B cell (primary cell): Measurements from ENCODE around the gene CFAP54. TPM values are rescaled to one million over a fixed set of nuclear protein-coding genes. Genes with fewer than 3 reads are reported as not detected.

ENCODE experiments used
- ATAC-seq: fragments of 200-7000 bp; cut with Tn5 transposase; one replicate; pipeline ENCODE4 v1.10.0; 2021; ENCODE audit warnings: low read depth, mild to moderate bottlenecking, moderate number of reproducible peaks, moderate library complexity
- CTCF ChIA-PET: fragments of 350-600 bp; sonication (Branson Sonifier 250); formaldehyde crosslinking; loops from one replicate; lab custom pipeline; 2021; ENCODE audit warnings: antibody characterized with exemption, inconsistent platforms; lab: Charles Lee
- POLR2A ChIA-PET: fragments of 350-600 bp; sonication (Branson Sonifier 250); formaldehyde crosslinking; loops from one replicate; lab custom pipeline; 2021; ENCODE audit warnings: antibody characterized with exemption; lab: Charles Lee
- DNase-seq: peaks from one replicate; pipeline ENCODE4 v3.0.0; 2013
- H2AFZ ChIP-seq: 2 replicates; pipeline ENCODE4 v1.6.1; 2012; ENCODE audit warnings: mild to moderate bottlenecking, low read depth, low read length; ENCODE audit not compliant: insufficient read depth, poor library complexity, severe bottlenecking
- H3K27ac ChIP-seq, 2 donors: 1 replicate in 1 of 2; 2 replicates in 1 of 2; pipeline ENCODE4 v1.5.1; 2012 to 2013; ENCODE audit warnings: low read length in 2 of 2, mild to moderate bottlenecking in 2 of 2, moderate library complexity in 1 of 2
- H3K27me3 ChIP-seq, 4 experiments: fragments of 200-600 bp in 1 of 4; sonication (generic) in 1 of 4; replicated peaks in 1 of 4; 1 replicate in 2 of 4; 2 replicates in 2 of 4; pipeline versions ENCODE4 v1.6.1 to v1.7.0; 2013 to 2016; ENCODE audit warnings: low read length in 3 of 4, mild to moderate bottlenecking in 2 of 4, mixed read lengths in 1 of 4, moderate library complexity in 1 of 4; ENCODE audit not compliant: insufficient read depth in 4 of 4, control insufficient read depth in 3 of 4; ENCODE audit errors: control extremely low read depth in 1 of 4
- H3K36me3 ChIP-seq, 2 experiments: replicated peaks in 1 of 2; 1 replicate in 1 of 2; 2 replicates in 1 of 2; pipeline versions ENCODE4 v1.6.1 to v1.7.1; 2013; ENCODE audit warnings: low read length in 1 of 2; ENCODE audit not compliant: insufficient read depth in 2 of 2, control insufficient read depth in 1 of 2; ENCODE audit errors: control extremely low read depth in 1 of 2, extremely low read depth in 1 of 2
- H3K4me1 ChIP-seq, 2 donors: fragments of 200-600 bp in 1 of 2; sonication (generic) in 1 of 2; 1 replicate in 1 of 2; 2 replicates in 1 of 2; pipeline versions ENCODE4 v1.5.1 to v1.6.1; 2013 to 2017; ENCODE audit warnings: low read length in 2 of 2; ENCODE audit not compliant: control insufficient read depth in 2 of 2, insufficient read depth in 2 of 2
- H3K4me2 ChIP-seq: replicated peaks from 2 replicates; pipeline ENCODE3; 2012; ENCODE audit warnings: mild to moderate bottlenecking, low read depth, low read length; ENCODE audit not compliant: poor library complexity, severe bottlenecking
- H3K4me3 ChIP-seq, 5 experiments: fragments of 200-600 bp in 1 of 5; sonication (generic) in 1 of 5; 1 replicate in 3 of 5; 2 replicates in 2 of 5; pipeline versions ENCODE4 v1.5.1 to v1.7.0; 2011 to 2016; ENCODE audit warnings: low read length in 4 of 5, mild to moderate bottlenecking in 4 of 5, low read depth in 2 of 5, control low read depth in 1 of 5, moderate library complexity in 1 of 5; ENCODE audit not compliant: insufficient read depth in 1 of 5; ENCODE audit errors: control extremely low read depth in 1 of 5, extremely low read depth in 1 of 5
- H3K79me2 ChIP-seq: fragments of 200-600 bp; sonication (generic); one replicate; pipeline ENCODE4 v1.6.0; 2016; ENCODE audit warnings: low read length; ENCODE audit not compliant: control insufficient read depth, insufficient read depth
- H3K9ac ChIP-seq: fragments of 200-600 bp; sonication (generic); 2 replicates; pipeline ENCODE4 v1.6.1; 2017; ENCODE audit warnings: mild to moderate bottlenecking, low read length, moderate library complexity
- H3K9me3 ChIP-seq, 3 donors: one replicate each; pipeline versions ENCODE4 v1.6.1 to v1.7.1; 2013; ENCODE audit warnings: low read length in 2 of 3; ENCODE audit not compliant: control insufficient read depth in 2 of 3, insufficient read depth in 1 of 3; ENCODE audit errors: control extremely low read depth in 1 of 3
- H4K20me1 ChIP-seq: 2 replicates; pipeline ENCODE4 v1.6.0; 2012; ENCODE audit warnings: mild to moderate bottlenecking, low read length; ENCODE audit not compliant: insufficient read depth, control insufficient read depth, poor library complexity, severe bottlenecking
- H3K27ac Mint-ChIP-seq: one replicate; pipeline ENCODE4 v1.8.0; 2021; ENCODE audit warnings: mixed read lengths
- H3K27me3 Mint-ChIP-seq: one replicate; pipeline ENCODE4 v1.8.0; 2021; ENCODE audit warnings: mixed read lengths
- H3K4me1 Mint-ChIP-seq: one replicate; pipeline ENCODE4 v1.8.0; 2021; ENCODE audit warnings: mixed read lengths
- H3K4me3 Mint-ChIP-seq: one replicate; pipeline ENCODE4 v1.8.0; 2021; ENCODE audit warnings: mixed read lengths
- H3K9me3 Mint-ChIP-seq: one replicate; pipeline ENCODE4 v1.8.0; 2022; ENCODE audit warnings: mixed read lengths; ENCODE audit not compliant: insufficient read depth
- CTCF ChIP-seq: fragments of 200-600 bp; IDR thresholded peaks from one replicate; pipeline ENCODE4 v1.8.0; 2022; ENCODE audit warnings: antibody characterized with exemption, mild to moderate bottlenecking
- EZH2 ChIP-seq: IDR thresholded peaks from 2 replicates; pipeline ENCODE4 v1.6.1; 2012; ENCODE audit warnings: borderline replicate concordance, low read depth, mild to moderate bottlenecking, moderate library complexity, low read length; ENCODE audit not compliant: insufficient read depth, poor library complexity, severe bottlenecking
- WGBS: methylation state at CpG from one replicate; pipeline ENCODE4 v1.1.5; 2013; ENCODE audit warnings: missing lambda C conversion rate; ENCODE audit not compliant: insufficient coverage; 5-methylcytosine and 5-hydroxymethylcytosine counted together
- intact Hi-C: fragments of 100-400 bp; cut with micrococcal nuclease; formaldehyde crosslinking; loops from one replicate; pipeline ENCODE4 v1.10.0; 2022
- polyA plus RNA-seq: library from polyadenylated mRNA; depleted of rRNA; stranded (reverse); fragments of >200 nt; gene quantifications from 2 replicates; pipeline ENCODE4 v1.2.3, GENCODE V29; 2012
- total RNA-seq, 2 donors: library from RNA; stranded (reverse); fragments of 120-200 nt in 1 of 2; gene quantifications; 1 replicate in 1 of 2; 2 replicates in 1 of 2; pipeline versions ENCODE4 v1.2.3 to v1.2.4, GENCODE V29; 2013 to 2022

The CFAP54 gene
- total and polyA plus RNA-seq, 2 donors (not counting 1 experiment from before 2014, with no cell fraction given) = 0.12 to 0.76 TPM

GRCh38 chr12:96471368-96472050, 17.9 kb upstream of the CFAP54 start:
- ATAC-seq = no peak
- Histone ChIP-seq H3K27ac (no peak overlapping the region), H3K4me1 (no peaks in the 10 kb centered on the region), H3K27me3 (no peaks in the 10 kb centered on the region), H3K79me2 (no peaks in the 10 kb centered on the region), H3K9ac (no peak overlapping the region), H2AFZ (no peak overlapping the region), H3K9me3 (peaks cover 2 to 3% (median 3%) of the 10 kb centered on the region in 3 donors), H3K36me3 (no peaks in the 10 kb centered on the region), H3K4me2 (no peak overlapping the region), H3K4me3 (no peak overlapping the region), H4K20me1 (no peaks in the 10 kb centered on the region)
- TF ChIP-seq EZH2 (no peak), CTCF (no peak)
- intact Hi-C loops = no loop called here
- no peak overlapping the region for H3K4me3 Mint-ChIP-seq
- ChIA-PET CTCF (no interaction called here), POLR2A (no interaction called here)
- no peaks in the 10 kb centered on the region for H3K27me3 Mint-ChIP-seq
- no peak overlapping the region for H3K27ac Mint-ChIP-seq
- no peaks in the 10 kb centered on the region for H3K4me1 Mint-ChIP-seq
- no peak for DNase-seq
- no CpG with 5 or more reads among the region's 2 CpGs for WGBS
- no peaks in the 10 kb centered on the region for H3K9me3 Mint-ChIP-seq

- POLR2A ChIA-PET = no interaction called here
- no peak overlapping the region for H3K27ac ChIP-seq
- H3K27me3 ChIP-seq = no peaks in the 10 kb centered on the region
- no peak overlapping the region for H3K4me3 Mint-ChIP-seq
- intact Hi-C loops = no loop called here
- DNase-seq (no peak), ATAC-seq (no peak)
- H4K20me1 ChIP-seq = no peaks in the 10 kb centered on the region
- H3K9ac ChIP-seq = no peak overlapping the region
- WGBS = 97% methylated on average over 3 of the region's 5 CpGs
- H3K4me1 ChIP-seq = no peaks in the 10 kb centered on the region
- no peaks in the 10 kb centered on the region for H3K4me1 Mint-ChIP-seq
- no peak overlapping the region for H2AFZ ChIP-seq
- no peak overlapping the region for H3K27ac Mint-ChIP-seq
- CTCF ChIA-PET = no interaction called here
- H3K4me3 ChIP-seq = no peak overlapping the region
- no peaks in the 10 kb centered on the region for H3K79me2 ChIP-seq
- H3K4me2 ChIP-seq = no peak overlapping the region
- no peaks in the 10 kb centered on the region for H3K27me3 Mint-ChIP-seq
- no peaks in the 10 kb centered on the region for H3K9me3 Mint-ChIP-seq
- no peaks in the 10 kb centered on the region for H3K36me3 ChIP-seq
- H3K9me3 ChIP-seq = peaks cover 2 to 3% (median 3%) of the 10 kb centered on the region in 3 donors
- TF ChIP-seq CTCF = no peak
- no peak for TF ChIP-seq EZH2
Observed at GRCh38 chr12:96472384-96472783, 17.0 kb upstream of the CFAP54 start.
